HG02759 (cell line): ENCODE results near the gene KRTAP6-3.

Source experiments
- ATAC-seq: cut with Tn5 transposase; IDR thresholded peaks from one replicate; pipeline ENCODE4 v1.9.1; 2021; ENCODE audit warnings: mild to moderate bottlenecking, moderate library complexity; ENCODE audit not compliant: unreplicated experiment

The KRTAP6-3 gene

DNA sequence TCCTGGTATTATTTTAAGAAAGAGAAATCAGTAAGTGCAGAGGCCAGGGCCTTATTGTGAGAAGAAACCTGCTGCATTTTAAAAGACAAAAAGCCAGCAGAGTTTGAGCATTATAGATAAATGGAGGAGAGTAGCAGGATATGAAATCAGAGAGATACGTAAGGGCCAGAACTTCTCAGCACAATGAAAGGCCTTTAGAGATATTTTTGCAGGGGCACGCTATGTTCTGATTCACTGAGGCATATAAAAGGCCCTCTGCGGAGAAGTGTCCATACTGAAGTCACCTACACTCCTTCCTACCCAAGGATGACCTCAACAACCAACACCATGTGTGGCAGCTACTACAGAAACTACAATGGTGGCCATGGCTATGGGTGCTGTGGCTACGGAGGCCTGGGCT, at the start of gene KRTAP6-3:
Gene KRTAP6-3, plus strand, starts transcription at position 301 of the 400 bp plus-strand sequence. Its CDS starts 6 bp downstream, at position 307.
- no peak for ATAC-seq

DNA sequence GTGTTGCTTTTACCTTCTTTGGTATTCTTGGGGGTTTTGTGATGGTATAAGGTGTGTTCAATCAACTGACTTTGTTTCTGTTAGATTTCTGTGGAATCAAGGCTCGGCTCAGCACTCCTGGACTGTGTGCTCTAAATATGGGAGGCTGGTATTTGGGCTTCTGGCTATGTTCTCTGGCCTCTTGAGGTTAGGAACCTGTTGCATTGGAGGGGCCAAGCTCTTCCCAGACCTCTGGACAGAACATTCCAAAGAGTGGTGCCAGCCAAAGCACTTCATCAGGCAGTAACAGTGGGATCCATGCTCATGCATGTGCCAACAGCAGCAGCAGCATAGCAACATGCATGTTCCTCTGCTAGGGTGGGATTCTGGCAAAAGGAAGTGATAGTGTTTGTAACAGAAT, 39.5 kb upstream of the KRTAP6-3 start:
- ATAC-seq: no peak

- no peak for ATAC-seq
Measured at GRCh38 chr21:30555095-30555494, 37.1 kb upstream of the KRTAP6-3 start.

GRCh38 chr21:30561264-30561895, 30.9 kb upstream of the KRTAP6-3 start, which contains the start of gene KRTAP19-7:
TSS of gene KRTAP19-7 (minus strand) at chr21:30561314. CDS start at chr21:30561289, 25 bp downstream.
- ATAC-seq: no peak

DNA sequence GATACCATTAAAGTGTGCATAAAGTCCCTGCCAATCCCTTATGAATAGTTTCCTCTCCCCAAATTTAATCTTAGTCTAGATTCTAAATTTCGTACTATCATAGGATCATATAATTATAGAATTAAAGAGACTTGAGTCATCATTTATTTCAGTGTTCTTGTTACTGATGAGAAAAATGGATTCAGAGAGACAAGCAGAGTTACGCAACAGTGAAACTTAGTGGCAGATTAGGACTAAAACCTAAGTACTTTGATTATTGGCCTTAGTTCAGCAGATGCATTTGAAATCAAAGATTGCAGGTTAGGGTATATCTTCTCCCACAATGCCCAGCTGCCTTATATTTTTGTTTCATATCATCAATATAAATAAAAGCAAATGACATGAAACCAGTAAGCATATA, 30.3 kb upstream of the KRTAP6-3 start:
- no peak for ATAC-seq

- no peak for ATAC-seq
Measured at GRCh38 chr21:30563072-30563471, 29.2 kb upstream of the KRTAP6-3 start.

DNA sequence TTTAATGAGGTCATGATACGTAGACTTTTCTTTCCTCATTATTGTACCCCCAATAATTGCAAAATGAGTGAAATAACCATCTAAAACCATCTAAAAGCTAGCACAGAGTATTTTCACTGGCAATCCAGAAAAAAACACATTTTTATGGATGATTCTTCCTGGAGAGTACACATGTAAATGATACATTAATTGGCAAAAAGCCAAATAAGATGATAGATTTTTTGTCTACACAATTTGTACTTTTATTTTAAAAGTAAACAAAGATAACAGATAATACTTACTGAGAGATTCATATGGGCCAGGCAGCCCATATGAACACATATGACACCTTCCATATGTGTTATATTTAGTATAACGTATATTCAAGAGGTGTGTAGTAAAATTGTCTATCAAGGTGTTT, 28.6 kb upstream of the KRTAP6-3 start:
- ATAC-seq: no peak

DNA sequence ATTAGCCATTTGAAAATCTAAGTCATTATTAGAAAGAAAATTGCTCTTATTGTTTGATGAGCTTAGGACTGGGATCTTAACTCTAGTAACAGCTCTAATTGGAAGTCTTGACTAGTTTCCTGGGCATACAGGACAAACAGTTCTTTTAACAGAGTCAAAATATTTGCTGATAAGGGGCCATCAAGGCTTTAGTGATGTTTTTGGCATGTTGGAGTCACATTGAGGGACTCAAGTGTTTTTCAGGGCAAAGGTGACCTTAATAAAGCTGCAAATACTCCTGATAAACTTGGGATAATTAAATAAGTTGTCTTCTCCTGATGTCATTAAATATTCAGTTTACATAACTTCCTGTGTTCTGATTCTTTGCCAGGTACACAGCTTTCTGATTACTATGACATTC, 24.6 kb upstream of the KRTAP6-3 start:
- ATAC-seq: no peak

DNA sequence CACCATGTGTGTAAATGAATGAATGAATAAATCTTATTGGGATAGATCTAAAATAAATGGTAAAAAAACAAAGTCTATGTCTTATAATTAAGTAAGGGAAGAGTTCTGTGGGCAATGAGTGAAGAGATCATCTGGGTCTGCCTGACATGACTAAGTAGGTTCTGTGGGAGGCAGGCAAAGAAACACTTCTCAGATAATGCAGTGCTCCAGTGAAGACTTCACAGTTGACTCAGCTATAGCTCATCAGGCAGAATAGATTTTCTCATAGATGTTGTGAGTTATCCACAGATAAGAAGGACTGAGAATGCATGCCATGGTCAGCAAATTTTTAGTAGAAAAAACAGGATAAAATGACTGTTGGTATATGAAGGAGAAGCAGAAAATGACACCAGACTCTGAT, 14.5 kb upstream of the KRTAP6-3 start:
- no peak for ATAC-seq

- no peak for ATAC-seq
Measured at GRCh38 chr21:30579346-30579745, 12.9 kb upstream of the KRTAP6-3 start.

DNA sequence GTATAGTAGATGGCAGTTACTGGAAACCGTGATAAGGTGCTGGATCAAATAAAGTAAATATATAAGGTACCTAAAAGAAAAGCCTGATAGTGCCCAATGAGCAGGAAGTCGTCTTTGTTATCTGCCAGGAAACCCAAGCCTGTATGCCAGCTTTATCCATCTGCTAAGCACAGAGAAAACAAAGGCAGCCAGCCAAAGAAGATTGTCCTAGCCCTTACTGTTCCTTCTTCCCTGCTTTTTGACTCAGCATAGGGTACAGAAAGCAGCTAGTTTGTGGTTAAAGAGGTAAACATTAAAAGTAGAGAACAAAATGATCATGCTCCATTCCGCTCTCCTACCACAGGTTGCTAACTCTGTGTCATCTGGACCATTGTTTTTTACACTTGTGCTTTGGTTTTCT, 12.1 kb upstream of the KRTAP6-3 start:
- no peak for ATAC-seq

DNA sequence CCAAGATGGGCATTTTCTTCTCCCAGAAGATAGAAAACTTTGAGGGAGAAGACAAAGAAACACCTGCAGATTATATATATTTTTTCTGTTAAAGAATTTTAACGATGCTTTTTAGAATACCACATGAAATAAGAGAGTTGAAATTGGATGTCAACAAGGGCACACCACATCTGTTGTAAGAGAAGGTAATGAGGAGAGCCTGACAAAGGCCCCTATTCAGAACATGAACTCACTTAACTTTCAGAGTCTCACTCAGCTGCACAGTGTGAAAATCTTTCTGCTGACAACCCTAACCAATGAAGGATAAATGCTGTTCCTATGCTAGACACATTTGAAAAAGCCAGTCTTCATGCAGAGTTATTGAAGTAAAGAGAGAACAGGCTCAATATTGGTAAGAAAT, 9.4 kb upstream of the KRTAP6-3 start:
- no peak for ATAC-seq

- no peak for ATAC-seq
Measured at GRCh38 chr21:30590297-30590696, 1.9 kb upstream of the KRTAP6-3 start, which contains the start of gene KRTAP22-2. TSS of gene KRTAP22-2 (minus strand) at chr21:30590397.

DNA sequence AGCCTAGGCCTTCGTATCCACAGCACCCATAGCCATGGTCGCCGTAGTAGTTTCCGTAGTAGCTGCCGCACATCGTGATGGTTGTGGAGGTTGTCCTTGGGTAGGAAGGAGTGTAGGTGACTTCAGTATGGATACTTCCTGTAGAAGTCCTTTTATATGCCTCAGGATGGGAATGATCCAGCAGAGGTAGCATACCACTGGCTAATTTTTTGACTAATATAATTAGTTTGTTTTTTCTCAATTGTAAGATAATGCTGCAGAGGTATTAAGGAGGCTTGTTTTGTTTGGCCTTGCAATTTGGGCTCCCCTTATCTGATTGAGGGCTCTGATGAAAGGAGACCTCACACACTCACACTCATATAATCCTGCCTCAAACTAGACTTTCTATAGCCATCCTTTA, 6.6 kb downstream of the KRTAP6-3 start, which contains the start of gene KRTAP6-2:
Gene KRTAP6-2, minus strand, starts transcription at position 101 of the 400 bp plus-strand sequence. Its CDS starts 28 bp downstream, at position 73.
- no peak for ATAC-seq

DNA sequence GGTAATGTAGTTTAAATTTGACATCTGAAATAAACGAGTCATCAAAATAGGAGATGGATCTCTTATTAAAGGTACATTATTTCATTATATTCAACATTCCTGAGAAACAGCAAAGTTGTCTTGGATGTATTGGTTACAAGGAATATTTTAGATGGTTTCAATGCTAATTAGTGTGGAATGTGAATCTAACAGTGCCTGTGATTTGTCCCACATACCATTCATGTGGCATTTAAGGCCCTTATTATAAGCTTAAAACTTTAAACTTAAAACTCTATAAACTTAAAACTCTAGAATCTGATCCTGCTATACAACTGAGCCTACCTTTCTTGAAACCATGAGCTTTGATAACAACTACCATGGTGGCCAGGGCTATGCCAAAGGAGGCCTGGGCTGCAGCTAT, 8.5 kb downstream of the KRTAP6-3 start, which contains the start of gene KRTAP22-1:
Gene KRTAP22-1, plus strand, starts transcription at position 301 of the 400 bp plus-strand sequence.
- no peak for ATAC-seq

DNA sequence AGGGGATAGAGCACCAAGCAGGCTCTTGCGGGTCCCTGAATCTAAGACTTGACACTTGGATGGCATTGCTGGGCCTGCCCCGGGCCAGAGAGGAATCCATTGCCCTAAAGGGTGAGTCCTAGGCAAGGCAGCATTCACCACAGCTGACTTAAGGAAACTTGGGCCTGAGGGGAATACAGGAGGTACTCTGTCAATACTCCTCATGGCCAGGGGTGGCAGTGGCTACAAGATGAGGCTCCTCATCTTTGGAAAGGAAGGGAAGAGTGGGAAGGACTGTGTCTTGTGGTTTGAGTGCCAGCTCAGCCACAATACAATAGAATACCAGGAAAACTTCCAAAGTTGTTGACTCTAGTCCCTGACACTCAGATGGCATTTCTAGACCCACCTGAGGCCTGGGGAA, 13.7 kb downstream of the KRTAP6-3 start:
- no peak for ATAC-seq

DNA sequence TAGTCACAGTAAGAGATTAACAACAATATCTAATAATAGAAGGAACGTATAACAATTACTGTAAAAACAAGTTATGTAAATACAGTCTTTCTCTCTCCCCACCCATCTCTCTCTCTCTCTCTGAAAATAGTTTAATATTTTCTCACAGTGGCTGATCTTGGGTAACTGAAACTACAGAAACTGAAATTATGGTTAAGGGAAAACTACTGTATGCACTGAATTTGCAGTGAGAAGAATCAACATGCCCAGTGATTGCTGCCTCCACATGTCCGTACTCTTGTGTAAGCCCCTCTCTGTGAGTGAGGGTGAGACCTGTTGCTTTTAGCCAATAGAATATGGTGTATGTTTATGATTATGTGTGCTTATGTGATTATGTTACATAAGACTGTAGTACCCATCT, 19.9 kb downstream of the KRTAP6-3 start:
- no peak for ATAC-seq

GRCh38 chr21:30613836-30614235, 21.6 kb downstream of the KRTAP6-3 start, which contains the start of gene KRTAP6-1:
TSS of gene KRTAP6-1 (minus strand) at chr21:30613930. CDS start at chr21:30613904, 26 bp downstream.
- no peak for ATAC-seq

DNA sequence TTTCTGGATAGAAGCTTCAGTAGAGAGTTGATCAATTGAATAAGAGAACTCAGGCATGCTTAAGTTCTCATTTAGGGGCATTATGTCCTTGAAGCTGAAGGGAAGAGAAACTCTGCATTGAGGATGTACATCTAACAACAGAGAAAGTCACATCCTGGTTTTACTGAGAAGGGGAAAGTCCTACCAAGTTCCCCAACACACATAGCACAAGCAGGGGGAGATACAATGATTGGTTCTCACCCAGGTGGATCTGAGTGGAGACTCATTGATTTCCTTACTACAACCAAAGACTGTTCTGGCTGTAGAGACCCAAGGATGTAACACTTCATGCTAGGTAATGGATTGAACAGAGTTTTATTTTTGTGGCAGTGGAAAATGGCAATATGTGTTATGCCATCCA, 23.0 kb downstream of the KRTAP6-3 start:
- ATAC-seq: no peak

- ATAC-seq: no peak
Measured at GRCh38 chr21:30616125-30616524, 23.9 kb downstream of the KRTAP6-3 start, which contains the start of gene KRTAP20-1. TSS of gene KRTAP20-1 (plus strand) at chr21:30616425. CDS start at chr21:30616455, 30 bp downstream.

DNA sequence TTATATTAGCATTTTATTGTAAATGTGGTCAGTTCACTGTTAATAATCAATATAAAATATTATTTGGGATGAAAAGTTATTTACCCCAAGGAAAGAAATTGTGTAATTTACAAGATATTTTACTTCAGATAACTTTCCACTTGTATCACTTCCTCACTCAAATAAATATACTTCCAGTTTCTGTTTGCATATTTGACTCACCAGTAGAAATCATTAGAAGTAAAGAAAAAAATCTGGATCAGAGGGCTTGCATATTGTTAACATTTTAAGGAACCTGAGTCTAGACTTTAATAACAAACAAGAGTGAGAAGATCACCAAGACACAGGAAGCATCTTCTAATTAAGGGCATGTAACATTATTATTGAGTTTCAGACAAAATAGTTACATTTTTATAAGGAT, 27.8 kb downstream of the KRTAP6-3 start:
- ATAC-seq: no peak

DNA sequence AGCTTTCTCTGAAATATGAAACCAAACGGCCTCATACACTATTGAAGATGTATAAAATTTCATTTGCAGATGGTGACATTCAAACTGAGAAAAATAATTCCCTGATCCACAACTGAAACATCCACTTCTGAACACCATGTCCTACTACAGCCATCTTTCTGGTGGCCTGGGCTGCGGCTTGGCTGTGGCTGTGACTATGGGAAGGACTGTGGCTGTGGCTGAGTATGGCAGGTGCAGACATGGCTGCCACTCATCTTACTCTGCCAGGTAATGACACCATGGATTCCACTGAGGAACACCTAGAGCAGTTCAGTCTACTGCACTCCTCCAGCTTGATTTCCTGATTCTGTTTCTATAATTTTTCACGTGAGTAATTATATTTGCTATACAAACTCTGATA, 28.3 kb downstream of the KRTAP6-3 start, which contains the start of gene KRTAP20-4:
Gene KRTAP20-4, plus strand, starts transcription at position 106 of the 400 bp plus-strand sequence.
- ATAC-seq: no peak
